PFSK-1 (cell line): ENCODE results near the gene EHBP1L1.

ENCODE experiments used
- FOXP2 ChIP-seq: optimal IDR thresholded peaks from 2 replicates; pipeline ENCODE3; 2011; ENCODE audit warnings: borderline replicate concordance, control low read depth, inconsistent platforms; ENCODE audit not compliant: insufficient read depth; ENCODE audit errors: extremely low read length, extremely low read depth
- POLR2AphosphoS5 ChIP-seq: IDR thresholded peaks from 2 replicates; pipeline ENCODE4 v1.6.1; 2012; ENCODE audit warnings: low read depth, mild to moderate bottlenecking, control low read depth, low read length, moderate library complexity
- SIN3A ChIP-seq: IDR thresholded peaks from 2 replicates; pipeline ENCODE4 v1.6.1; 2012; ENCODE audit warnings: mild to moderate bottlenecking, low read length, moderate library complexity, borderline replicate concordance; ENCODE audit not compliant: insufficient read depth
- TAF1 ChIP-seq: IDR thresholded peaks from 2 replicates; pipeline ENCODE4 v1.6.1; 2012; ENCODE audit warnings: low read length, control low read depth, borderline replicate concordance; ENCODE audit not compliant: insufficient read depth
- TF ChIP-seq, protein P1 (sequence below), 2 experiments: IDR thresholded peaks; 2 replicates each; pipeline versions ENCODE4 v1.6.1 to v1.8.0; 2011 to 2012; ENCODE audit warnings: low read depth in 2 of 2, low read length in 2 of 2, control low read depth in 1 of 2, inconsistent platforms in 1 of 2, mild to moderate bottlenecking in 1 of 2, moderate library complexity in 1 of 2; ENCODE audit not compliant: insufficient read depth in 1 of 2

EHBP1L1 gene

DNA sequence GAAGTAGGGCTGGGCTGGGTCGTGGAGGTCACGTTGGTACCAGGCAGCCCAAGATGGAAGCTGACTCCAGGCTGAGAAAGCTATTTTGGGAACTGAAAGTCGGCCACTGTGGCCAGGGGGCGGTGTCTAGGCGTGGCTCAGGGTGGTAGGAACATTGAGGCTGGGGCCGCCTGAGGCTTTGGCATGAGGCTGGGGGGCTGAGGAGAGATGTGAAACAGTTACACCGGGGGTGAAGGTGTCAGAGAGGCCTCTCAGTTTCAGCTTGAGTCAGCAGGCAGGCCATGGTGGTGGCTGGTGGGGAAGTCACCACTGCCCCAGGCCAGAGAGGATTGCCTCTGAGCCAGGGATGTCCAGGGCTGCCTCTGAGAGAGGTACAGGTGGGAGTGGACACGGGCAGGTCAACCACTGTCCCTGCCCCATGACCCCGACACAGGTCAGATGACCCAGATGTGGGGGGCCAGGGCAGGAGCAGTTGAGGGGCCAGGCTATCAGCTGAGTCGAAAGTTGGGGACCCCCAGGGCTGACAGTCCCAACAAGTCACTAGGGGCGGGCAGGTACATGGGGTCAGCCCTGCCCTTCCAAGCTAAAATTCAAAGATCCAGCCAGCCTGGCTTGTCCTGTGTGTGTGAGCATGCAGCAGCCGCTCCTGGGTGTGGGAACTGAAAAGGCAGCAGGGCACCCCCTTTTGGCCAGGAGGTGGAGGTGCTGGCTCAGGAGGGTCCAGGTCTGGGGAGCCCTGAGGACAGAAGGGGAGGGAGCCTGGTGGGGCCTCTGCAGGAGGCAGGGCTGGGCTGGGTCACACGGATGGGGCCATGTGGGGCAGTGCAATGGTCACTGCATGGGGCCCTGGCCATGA lies 12.6 kb downstream of the EHBP1L1 start:
- TF ChIP-seq, protein P1, sequence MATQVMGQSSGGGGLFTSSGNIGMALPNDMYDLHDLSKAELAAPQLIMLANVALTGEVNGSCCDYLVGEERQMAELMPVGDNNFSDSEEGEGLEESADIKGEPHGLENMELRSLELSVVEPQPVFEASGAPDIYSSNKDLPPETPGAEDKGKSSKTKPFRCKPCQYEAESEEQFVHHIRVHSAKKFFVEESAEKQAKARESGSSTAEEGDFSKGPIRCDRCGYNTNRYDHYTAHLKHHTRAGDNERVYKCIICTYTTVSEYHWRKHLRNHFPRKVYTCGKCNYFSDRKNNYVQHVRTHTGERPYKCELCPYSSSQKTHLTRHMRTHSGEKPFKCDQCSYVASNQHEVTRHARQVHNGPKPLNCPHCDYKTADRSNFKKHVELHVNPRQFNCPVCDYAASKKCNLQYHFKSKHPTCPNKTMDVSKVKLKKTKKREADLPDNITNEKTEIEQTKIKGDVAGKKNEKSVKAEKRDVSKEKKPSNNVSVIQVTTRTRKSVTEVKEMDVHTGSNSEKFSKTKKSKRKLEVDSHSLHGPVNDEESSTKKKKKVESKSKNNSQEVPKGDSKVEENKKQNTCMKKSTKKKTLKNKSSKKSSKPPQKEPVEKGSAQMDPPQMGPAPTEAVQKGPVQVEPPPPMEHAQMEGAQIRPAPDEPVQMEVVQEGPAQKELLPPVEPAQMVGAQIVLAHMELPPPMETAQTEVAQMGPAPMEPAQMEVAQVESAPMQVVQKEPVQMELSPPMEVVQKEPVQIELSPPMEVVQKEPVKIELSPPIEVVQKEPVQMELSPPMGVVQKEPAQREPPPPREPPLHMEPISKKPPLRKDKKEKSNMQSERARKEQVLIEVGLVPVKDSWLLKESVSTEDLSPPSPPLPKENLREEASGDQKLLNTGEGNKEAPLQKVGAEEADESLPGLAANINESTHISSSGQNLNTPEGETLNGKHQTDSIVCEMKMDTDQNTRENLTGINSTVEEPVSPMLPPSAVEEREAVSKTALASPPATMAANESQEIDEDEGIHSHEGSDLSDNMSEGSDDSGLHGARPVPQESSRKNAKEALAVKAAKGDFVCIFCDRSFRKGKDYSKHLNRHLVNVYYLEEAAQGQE (IDR thresholded peaks at IDR 0.05; ENCODE audit: insufficient read depth in 1 of 2, low read depth in 2 of 2, low read length in 2 of 2), result no peak
- TF ChIP-seq POLR2AphosphoS5 (no peak), SIN3A (no peak), TAF1 (no peak), FOXP2 (no peak)

DNA sequence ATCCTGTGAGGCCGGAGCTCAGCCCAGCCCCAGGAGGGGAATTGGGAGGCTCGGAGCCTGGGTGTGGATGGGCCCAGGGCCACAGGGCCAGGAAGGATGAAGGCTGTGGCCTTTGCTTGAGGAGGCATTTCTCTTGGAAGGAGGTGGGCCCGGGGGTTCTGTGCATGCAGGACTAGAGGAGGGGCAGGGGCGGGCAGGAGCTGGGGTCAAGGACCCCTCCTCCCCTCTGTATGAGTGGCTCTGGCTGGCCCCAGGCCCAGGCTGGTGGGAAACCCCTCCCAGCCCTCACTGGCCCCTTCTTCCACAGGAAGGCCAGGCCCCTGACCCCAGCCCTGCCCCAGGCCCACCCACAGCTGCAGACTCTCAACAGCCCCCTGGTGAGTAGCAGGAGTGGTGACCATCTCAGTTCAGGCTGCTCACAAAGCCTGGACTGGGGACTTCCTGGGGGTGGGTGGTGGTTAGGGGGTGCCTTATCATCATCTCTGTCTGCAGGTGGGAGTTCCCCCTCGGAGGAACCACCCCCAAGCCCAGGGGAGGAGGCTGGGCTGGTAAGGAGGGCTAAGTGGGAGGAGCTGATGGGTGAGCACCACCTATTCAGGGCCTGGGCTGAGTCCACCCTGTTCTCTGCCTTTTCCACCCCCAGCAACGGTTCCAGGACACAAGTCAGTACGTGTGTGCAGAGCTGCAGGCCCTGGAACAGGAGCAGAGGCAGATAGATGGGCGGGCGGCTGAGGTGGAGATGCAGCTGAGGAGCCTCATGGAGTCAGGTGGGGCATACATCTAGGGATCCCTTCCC lies 13.8 kb downstream of the EHBP1L1 start:
- TF ChIP-seq FOXP2 (no peak), TAF1 (no peak), SIN3A (no peak), POLR2AphosphoS5 (no peak)
- TF ChIP-seq, protein P1 (IDR thresholded peaks at IDR 0.05; ENCODE audit: insufficient read depth in 1 of 2, low read depth in 2 of 2, low read length in 2 of 2), result no peak

DNA sequence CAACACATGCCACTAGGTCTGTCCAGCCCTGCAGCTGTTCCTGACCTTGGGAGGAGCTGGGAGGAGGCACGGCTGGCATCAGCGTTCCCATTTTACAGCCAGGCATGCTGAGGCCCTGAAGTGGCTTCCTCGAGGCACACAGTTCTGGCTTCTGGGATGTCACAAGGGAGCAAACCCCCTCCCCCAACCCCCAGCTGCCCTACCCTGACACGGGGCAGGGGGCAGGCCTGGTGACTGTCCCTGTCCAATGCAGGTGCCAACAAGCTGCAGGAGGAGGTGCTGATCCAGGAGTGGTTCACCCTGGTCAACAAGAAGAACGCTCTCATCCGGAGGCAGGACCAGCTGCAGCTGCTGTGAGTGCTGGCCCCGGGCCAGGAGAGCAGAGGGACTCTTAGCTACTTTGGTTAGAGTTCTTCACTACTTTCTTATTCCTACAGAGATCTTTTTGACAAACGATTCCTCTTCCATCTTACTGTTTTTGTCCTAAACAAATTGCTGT lies 14.4 kb downstream of the EHBP1L1 start:
- TF ChIP-seq, protein P1 (IDR thresholded peaks at IDR 0.05; ENCODE audit: insufficient read depth in 1 of 2, low read depth in 2 of 2, low read length in 2 of 2), result no peak
- no peak for TF ChIP-seq FOXP2
- no peak for TF ChIP-seq SIN3A
- TF ChIP-seq POLR2AphosphoS5, result no peak
- TF ChIP-seq TAF1, result no peak

DNA sequence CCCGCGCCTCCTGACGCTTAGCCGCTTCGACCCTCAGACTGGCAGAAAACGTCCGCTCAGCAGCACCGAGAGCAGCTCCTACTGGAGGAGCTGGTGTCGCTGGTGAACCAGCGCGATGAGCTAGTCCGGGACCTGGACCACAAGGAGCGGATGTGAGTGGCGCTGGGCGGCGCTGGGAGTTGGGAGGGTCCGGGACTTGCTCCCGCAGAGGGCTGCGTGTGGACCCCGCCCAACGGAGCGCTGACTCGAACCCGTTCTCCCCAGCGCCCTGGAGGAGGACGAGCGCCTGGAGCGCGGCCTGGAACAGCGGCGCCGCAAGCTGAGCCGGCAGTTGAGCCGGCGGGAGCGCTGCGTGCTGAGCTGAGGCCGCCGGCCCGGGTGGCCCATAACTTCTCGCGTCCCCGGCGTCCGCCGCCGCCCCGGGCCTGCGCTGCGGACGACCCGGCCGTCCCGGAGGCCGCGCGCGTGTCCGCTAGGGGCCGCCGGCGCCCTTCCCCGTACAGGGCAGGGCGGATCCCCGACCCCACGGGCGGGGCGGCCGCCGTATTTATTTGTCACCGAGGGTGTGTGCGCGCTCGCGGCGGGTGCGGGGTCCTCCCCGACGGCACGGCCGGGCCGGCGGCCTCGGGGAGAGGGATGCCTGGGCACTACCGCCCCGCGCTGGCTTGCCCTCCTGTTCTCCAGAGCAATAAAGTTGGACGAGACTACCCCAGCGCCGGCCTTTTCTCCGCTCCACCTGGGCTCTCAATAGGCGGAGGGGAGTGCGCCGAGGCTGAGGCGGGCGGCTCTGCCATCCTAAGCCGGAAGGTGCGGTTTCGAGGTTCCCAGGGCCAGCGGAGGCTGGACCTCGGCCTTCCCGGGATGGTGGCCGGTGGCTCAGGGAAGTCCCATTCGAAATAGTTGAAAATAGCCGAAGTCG lies 16.3 kb downstream of the EHBP1L1 start:
- TF ChIP-seq, protein P1 (IDR thresholded peaks at IDR 0.05; ENCODE audit: insufficient read depth in 1 of 2, low read depth in 2 of 2, low read length in 2 of 2), result no peak
- TF ChIP-seq FOXP2, result no peak
- no peak for TF ChIP-seq POLR2AphosphoS5
- TF ChIP-seq SIN3A, result no peak
- TF ChIP-seq TAF1, result no peak
